ENCODE data around the gene HSBP1.

HSBP1 gene

GRCh38 chr16:83817022-83817421, 9.2 kb downstream of the HSBP1 start:
- ATAC-seq: no peak
- TF ChIP-seq ISL1 (CRISPR knock-in tag; IDR thresholded peaks at IDR 0.05): no peak

- TF ChIP-seq PATZ1 (CRISPR knock-in tag; IDR thresholded peaks at IDR 0.05; ENCODE audit: borderline replicate concordance) (no peak), RARB (CRISPR knock-in tag; IDR thresholded peaks at IDR 0.05) (no peak), ZFP3 (CRISPR knock-in tag; IDR thresholded peaks at IDR 0.05) (no peak), ARNTL (CRISPR knock-in tag; IDR thresholded peaks at IDR 0.05; ENCODE audit: borderline replicate concordance, low read depth) (no peak), TSHZ2 (CRISPR knock-in tag; IDR thresholded peaks at IDR 0.05) (no peak)
- ATAC-seq: no peak
These were observed 10.5 kb downstream of the HSBP1 start for GRCh38 chr16:83818276-83818675.

- no peak for ATAC-seq
- TF ChIP-seq PATZ1 (CRISPR knock-in tag; IDR thresholded peaks at IDR 0.05; ENCODE audit: borderline replicate concordance): no peak
- no peak for TF ChIP-seq ZNF565 (CRISPR knock-in tag; conservative IDR thresholded peaks at IDR 0.05; ENCODE audit: low read depth)
- no peak for TF ChIP-seq ZFP3 (CRISPR knock-in tag; IDR thresholded peaks at IDR 0.05)
- no peak for TF ChIP-seq OSR1 (CRISPR knock-in tag; IDR thresholded peaks at IDR 0.05)
- TF ChIP-seq ZC3H10 (CRISPR knock-in tag; IDR thresholded peaks at IDR 0.05): no peak
- TF ChIP-seq ZNF8 (CRISPR knock-in tag; IDR thresholded peaks at IDR 0.05): no peak
- no peak for TF ChIP-seq TCF4 (CRISPR knock-in tag; IDR thresholded peaks at IDR 0.05; ENCODE audit: borderline replicate concordance)
These were observed 11.6 kb downstream of the HSBP1 start for GRCh38 chr16:83819361-83819760.

GRCh38 chr16:83826146-83826913, 18.6 kb downstream of the HSBP1 start:
- TF ChIP-seq SNAI2 (CRISPR knock-in tag; IDR thresholded peaks at IDR 0.05): no peak
- TF ChIP-seq TSHZ2 (CRISPR knock-in tag; IDR thresholded peaks at IDR 0.05): no peak
- no peak for TF ChIP-seq ZC3H10 (CRISPR knock-in tag; IDR thresholded peaks at IDR 0.05)
- peak; percentile 97 for ATAC-seq

GRCh38 chr16:83830091-83830768, 22.5 kb downstream of the HSBP1 start:
- TF ChIP-seq ESRRG (CRISPR knock-in tag; IDR thresholded peaks at IDR 0.05) (no peak), OSR1 (CRISPR knock-in tag; IDR thresholded peaks at IDR 0.05) (no peak), RARB (CRISPR knock-in tag; IDR thresholded peaks at IDR 0.05) (no peak), ZNF70 (CRISPR knock-in tag; IDR thresholded peaks at IDR 0.05) (no peak), ZFP3 (CRISPR knock-in tag; IDR thresholded peaks at IDR 0.05) (no peak), CSRNP3 (CRISPR knock-in tag; IDR thresholded peaks at IDR 0.05) (no peak), PATZ1 (CRISPR knock-in tag; IDR thresholded peaks at IDR 0.05; ENCODE audit: borderline replicate concordance) (no peak), ZNF565 (CRISPR knock-in tag; conservative IDR thresholded peaks at IDR 0.05; ENCODE audit: low read depth) (no peak)
- ATAC-seq: no peak

Measured in SK-N-SH treated with all-trans-retinoic acid at 6 μM for 48 hours (cell line).